Keratinocyte (primary cell): Measurements from ENCODE around the gene SELENON.

ENCODE experiments used
- EZH2 ChIP-seq: IDR thresholded peaks from one replicate; pipeline ENCODE4 v1.6.1; 2012; ENCODE audit warnings: inconsistent platforms, mild to moderate bottlenecking, low read length, moderate library complexity
- TF ChIP-seq, protein P1 (sequence below), 3 experiments: IDR thresholded peaks in 1 of 3; conservative IDR thresholded peaks in 1 of 3; optimal IDR thresholded peaks in 1 of 3; 2 replicates in 2 of 3; 3 replicates in 1 of 3; pipeline versions ENCODE3 to v1.5.1; 2011; ENCODE audit warnings: low read length in 3 of 3, mild to moderate bottlenecking in 3 of 3, moderate library complexity in 2 of 3, control low read depth in 1 of 3, inconsistent platforms in 1 of 3; ENCODE audit not compliant: insufficient read depth in 2 of 3; ENCODE audit errors: extremely low read depth in 1 of 3

DNA sequence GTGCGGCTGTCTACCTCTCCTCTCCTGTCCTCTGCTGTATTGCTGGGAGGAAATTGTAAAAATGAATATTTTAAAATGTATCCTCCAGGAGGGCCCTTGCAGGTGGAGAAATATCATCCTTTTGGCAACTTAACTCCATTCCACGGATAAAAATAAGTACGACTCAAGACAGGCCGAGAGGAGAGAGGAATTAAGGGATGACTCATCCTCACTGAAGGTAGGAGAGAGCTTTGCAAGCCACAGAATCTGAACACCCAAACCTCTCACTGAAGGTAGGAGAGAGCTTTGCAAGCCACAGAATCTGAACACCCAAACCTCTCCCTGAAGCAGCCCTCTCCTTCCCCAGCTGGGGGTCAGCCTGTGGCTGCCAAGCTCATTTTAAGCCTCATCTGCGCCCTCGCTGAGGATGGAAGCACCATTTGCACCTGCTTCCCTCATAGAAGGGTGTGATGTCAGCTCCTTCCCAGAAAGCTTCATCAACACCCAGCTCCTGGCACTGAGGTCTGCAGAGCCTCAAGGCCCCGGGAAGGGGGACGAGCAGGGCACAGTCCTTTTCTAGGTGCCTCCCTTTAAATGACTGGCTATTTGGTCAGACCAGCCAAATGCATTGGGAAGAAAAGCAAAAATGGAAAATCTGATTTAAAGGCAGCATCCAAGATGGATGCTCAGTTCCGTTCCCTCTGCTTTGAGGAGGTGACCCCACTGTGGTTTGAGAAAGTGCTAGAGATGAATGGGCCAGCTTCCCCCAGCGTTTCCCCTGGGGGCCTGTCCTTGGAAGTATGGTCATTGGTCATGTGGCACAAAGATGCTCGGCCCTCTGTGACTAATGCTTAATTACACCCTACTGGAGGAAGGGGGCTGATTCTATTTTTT is 12.9 kb upstream of the SELENON start:
- TF ChIP-seq, protein P1, sequence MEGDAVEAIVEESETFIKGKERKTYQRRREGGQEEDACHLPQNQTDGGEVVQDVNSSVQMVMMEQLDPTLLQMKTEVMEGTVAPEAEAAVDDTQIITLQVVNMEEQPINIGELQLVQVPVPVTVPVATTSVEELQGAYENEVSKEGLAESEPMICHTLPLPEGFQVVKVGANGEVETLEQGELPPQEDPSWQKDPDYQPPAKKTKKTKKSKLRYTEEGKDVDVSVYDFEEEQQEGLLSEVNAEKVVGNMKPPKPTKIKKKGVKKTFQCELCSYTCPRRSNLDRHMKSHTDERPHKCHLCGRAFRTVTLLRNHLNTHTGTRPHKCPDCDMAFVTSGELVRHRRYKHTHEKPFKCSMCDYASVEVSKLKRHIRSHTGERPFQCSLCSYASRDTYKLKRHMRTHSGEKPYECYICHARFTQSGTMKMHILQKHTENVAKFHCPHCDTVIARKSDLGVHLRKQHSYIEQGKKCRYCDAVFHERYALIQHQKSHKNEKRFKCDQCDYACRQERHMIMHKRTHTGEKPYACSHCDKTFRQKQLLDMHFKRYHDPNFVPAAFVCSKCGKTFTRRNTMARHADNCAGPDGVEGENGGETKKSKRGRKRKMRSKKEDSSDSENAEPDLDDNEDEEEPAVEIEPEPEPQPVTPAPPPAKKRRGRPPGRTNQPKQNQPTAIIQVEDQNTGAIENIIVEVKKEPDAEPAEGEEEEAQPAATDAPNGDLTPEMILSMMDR (optimal IDR thresholded peaks at IDR 0.05 in 1 of 3, IDR thresholded peaks at IDR 0.05 in 1 of 3, conservative IDR thresholded peaks at IDR 0.05 in 1 of 3; ENCODE audit: extremely low read depth in 1 of 3, insufficient read depth in 2 of 3, low read length in 3 of 3): no peak
- no peak for TF ChIP-seq EZH2
